Left ventricle myocardium superior (tissue), 1 donor: ENCODE data around the gene CDH6. TPM values are rescaled to one million over a fixed set of nuclear protein-coding genes. Genes with fewer than 3 reads are reported as not detected.
"Not testable (repeated sequence)": the region's sequence is repeated elsewhere in the genome, so short reads cannot be mapped to it uniquely, and the experiment has no call there.

Experiments used
- ATAC-seq: fragments of 200-7000 bp; cut with Tn5 transposase; one replicate; pipeline ENCODE4 v1.9.1; 2020; ENCODE audit warnings: mild to moderate bottlenecking, moderate library complexity
- DNase-seq: peaks from one replicate; pipeline ENCODE4 v3.0.0-alpha.2; 2020
- intact Hi-C: fragments of 100-400 bp; cut with micrococcal nuclease; formaldehyde crosslinking; loops from one replicate; pipeline ENCODE4 v1.11.0; 2022
- total RNA-seq: library from RNA; stranded (reverse); fragmentation: NEBNext Ultra II Directional; extraction: Animal tissue kit (Norgen Biotek cat#: 25700); gene quantifications from one replicate; pipeline ENCODE4 v1.2.1, GENCODE V29; 2021
- donor health status: DM: no; HTN: yes; CAD: no; lungs with severe emphysema.

Gene CDH6
- total RNA-seq, 1 donor from 2014 or later, result 2.6 TPM

GRCh38 chr5:31361704-31362528 is 168.4 kb downstream of the CDH6 start:
- DNase-seq, intact Hi-C loops, ATAC-seq: not testable (repeated sequence)

- intact Hi-C loops, result no loop called here
- DNase-seq (no peak), ATAC-seq (no peak)
These were observed 169.0 kb downstream of the CDH6 start for GRCh38 chr5:31362529-31362900.

GRCh38 chr5:31362931-31363568 is 169.6 kb downstream of the CDH6 start:
- no peak for ATAC-seq
- intact Hi-C loops, result no loop called here
- no peak for DNase-seq

- ATAC-seq (no peak), DNase-seq (no peak)
- intact Hi-C loops, result no loop called here
These were observed 171.6 kb downstream of the CDH6 start for GRCh38 chr5:31364881-31365636.

- DNase-seq (no peak), ATAC-seq (no peak)
- intact Hi-C loops, result no loop called here
These were observed 172.3 kb downstream of the CDH6 start for GRCh38 chr5:31365776-31366175.

GRCh38 chr5:31366941-31367340 is 173.5 kb downstream of the CDH6 start:
- DNase-seq, result no peak
- intact Hi-C loops, result no loop called here
- no peak for ATAC-seq

GRCh38 chr5:31372124-31372523 is 178.6 kb downstream of the CDH6 start:
- intact Hi-C loops, result no loop called here
- DNase-seq (no peak), ATAC-seq (no peak)

GRCh38 chr5:31375999-31376720 is 182.7 kb downstream of the CDH6 start:
- ATAC-seq (no peak), DNase-seq (no peak)
- intact Hi-C loops, result no loop called here

GRCh38 chr5:31377274-31377946 is 183.9 kb downstream of the CDH6 start:
- DNase-seq, result no peak
- ATAC-seq, result no peak
- intact Hi-C loops, result no loop called here

GRCh38 chr5:31378136-31378535 is 184.7 kb downstream of the CDH6 start:
- intact Hi-C loops, result no loop called here
- no peak for ATAC-seq

More at GRCh38 chr5:31378136-31378535, 184.7 kb downstream of the CDH6 start:
- DNase-seq, result no peak
